Esophagus (tissue), 2 donors: ENCODE results near the gene ELMOD1. TPM values are rescaled to one million over a fixed set of nuclear protein-coding genes. Genes with fewer than 3 reads are reported as not detected.

Experiments
- H3K27ac ChIP-seq, 2 donors: one replicate each; pipeline ENCODE4 v1.5.1; 2013; ENCODE audit warnings: low read depth in 2 of 2, mild to moderate bottlenecking in 2 of 2, inconsistent platforms in 1 of 2, low read length in 1 of 2, moderate library complexity in 1 of 2
- H3K27me3 ChIP-seq, 2 donors: one replicate each; pipeline ENCODE4 v1.6.1; 2013; ENCODE audit warnings: low read length in 2 of 2, control low read depth in 1 of 2, mild to moderate bottlenecking in 1 of 2; ENCODE audit not compliant: insufficient read depth in 2 of 2, control insufficient read depth in 1 of 2
- H3K36me3 ChIP-seq, 2 donors: one replicate each; pipeline ENCODE4 v1.6.1; 2013; ENCODE audit warnings: low read length in 1 of 2; ENCODE audit not compliant: control insufficient read depth in 2 of 2, insufficient read depth in 2 of 2
- H3K4me1 ChIP-seq, 2 donors: one replicate each; pipeline ENCODE4 v1.6.1; 2013; ENCODE audit warnings: low read length in 1 of 2; ENCODE audit not compliant: control insufficient read depth in 2 of 2, insufficient read depth in 2 of 2
- H3K4me3 ChIP-seq, 2 donors: one replicate each; pipeline ENCODE4 v1.5.1; 2013; ENCODE audit warnings: low read length in 2 of 2, mild to moderate bottlenecking in 2 of 2, low read depth in 1 of 2, moderate library complexity in 1 of 2
- H3K9me3 ChIP-seq, 2 donors: one replicate each; pipeline ENCODE4 v1.6.1; 2013; ENCODE audit warnings: mild to moderate bottlenecking in 2 of 2, low read depth in 1 of 2, low read length in 1 of 2, moderate library complexity in 1 of 2; ENCODE audit not compliant: control insufficient read depth in 2 of 2, insufficient read depth in 1 of 2
- WGBS, 2 donors: extraction: QIAGEN DNeasy Blood & Tissue Kit; methylation state at CpG; one replicate each; pipeline ENCODE4 v1.1.7; 2013; 5-methylcytosine and 5-hydroxymethylcytosine counted together
- polyA plus RNA-seq, 2 donors: library from polyadenylated mRNA; stranded (reverse); fragments of 200-250 nt; gene quantifications; one replicate each; pipeline ENCODE4 v1.2.3, GENCODE V29; 2013
- donor health status: healthy with polysubstance abuse.
- donor health status: Bipolar disorder and iron deficiency.

The ELMOD1 gene
- polyA plus RNA-seq, 2 donors, result 0.02 TPM; not detected in 1

DNA sequence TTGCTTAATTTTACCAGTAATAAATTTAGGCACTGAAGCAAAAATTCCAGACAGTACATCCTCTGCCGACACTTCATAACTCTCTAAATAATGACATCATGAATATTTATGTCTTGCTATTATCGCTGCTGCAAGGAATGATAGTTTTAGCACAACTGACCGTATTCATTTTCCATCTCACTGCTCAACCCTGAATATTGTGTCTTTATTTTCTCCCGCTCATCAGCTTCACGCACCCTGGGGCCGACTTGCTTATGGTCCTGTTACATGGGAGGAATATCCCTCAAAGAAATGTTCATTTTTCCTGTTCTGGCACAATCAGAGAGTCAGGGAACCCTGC lies 87.7 kb downstream of the ELMOD1 start:
- Histone ChIP-seq H3K36me3 (no peaks in the 10 kb centered on the region), H3K9me3 (no peaks in the 10 kb centered on the region), H3K4me3 (no peak overlapping the region), H3K27me3 (no peaks in the 10 kb centered on the region), H3K27ac (no peak overlapping the region), H3K4me1 (no peaks in the 10 kb centered on the region)
- 70 to 84% methylated on average over 6 of the region's 6 CpGs for WGBS, 2 donors

DNA sequence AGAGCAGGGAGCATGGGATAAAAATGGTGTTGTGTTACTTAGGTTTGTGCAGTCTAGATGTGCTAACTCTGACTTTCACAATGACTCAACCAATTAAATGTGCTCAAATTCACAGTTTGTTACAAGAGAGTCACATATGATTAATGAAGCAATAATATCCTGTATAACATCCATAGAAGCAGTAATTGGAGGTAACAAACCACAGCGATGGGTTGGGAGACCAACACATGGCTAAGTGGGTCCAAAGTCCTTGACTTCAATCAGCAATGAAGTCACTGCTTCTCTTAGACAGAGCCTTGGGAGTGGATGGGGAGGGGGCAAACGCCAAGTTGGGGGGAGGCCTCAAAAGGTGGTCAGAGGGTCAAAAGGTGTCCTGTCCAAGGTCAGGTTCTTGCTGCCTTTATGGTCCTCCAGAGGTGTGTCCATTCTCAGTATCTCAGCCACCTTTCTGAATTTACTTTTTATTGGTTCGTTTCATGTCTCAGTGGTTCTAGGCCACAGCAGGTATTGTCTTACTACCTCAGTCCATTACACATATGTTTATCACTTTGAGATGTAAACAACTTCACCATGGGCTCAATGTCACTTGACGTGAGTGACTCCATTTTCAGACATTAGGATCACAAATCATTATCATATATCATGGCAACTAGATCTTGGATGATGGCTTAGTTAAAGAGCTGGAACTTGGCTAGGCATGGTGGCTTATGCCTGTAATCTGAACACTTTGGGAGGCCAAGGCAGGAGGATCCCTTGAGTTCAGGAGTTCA lies 88.5 kb downstream of the ELMOD1 start:
- Histone ChIP-seq H3K27me3 (no peaks in the 10 kb centered on the region), H3K4me3 (no peak overlapping the region), H3K36me3 (no peaks in the 10 kb centered on the region), H3K4me1 (no peaks in the 10 kb centered on the region), H3K27ac (no peak overlapping the region), H3K9me3 (no peaks in the 10 kb centered on the region)
- 74 to 85% methylated on average over 4 of the region's 4 CpGs for WGBS, 2 donors

DNA sequence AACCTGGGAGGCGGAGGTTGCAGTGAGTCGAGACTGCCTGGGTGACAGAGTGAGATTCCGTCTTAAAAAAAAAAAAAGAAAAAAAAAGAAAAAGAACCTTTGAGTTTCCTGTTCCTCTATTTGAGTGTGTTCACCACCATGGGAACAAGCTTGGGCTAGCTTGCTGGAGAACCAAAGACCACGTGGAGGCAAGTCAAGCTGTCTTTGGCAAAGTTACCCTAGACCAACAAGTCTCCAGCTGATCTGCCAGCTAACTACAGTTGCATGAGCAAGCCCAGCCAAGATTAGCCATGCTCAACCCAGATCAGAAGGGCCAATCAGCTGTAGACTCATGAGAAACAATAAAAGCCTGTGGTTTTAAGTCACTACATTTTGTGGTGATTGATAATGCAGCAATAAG lies 91.2 kb downstream of the ELMOD1 start:
- Histone ChIP-seq H3K4me1 (no peaks in the 10 kb centered on the region), H3K27me3 (no peaks in the 10 kb centered on the region), H3K27ac (no peak overlapping the region), H3K9me3 (no peaks in the 10 kb centered on the region), H3K36me3 (no peaks in the 10 kb centered on the region), H3K4me3 (no peak overlapping the region)
- WGBS, 2 donors, result 58 to 74% methylated on average over 4 of the region's 4 CpGs

DNA sequence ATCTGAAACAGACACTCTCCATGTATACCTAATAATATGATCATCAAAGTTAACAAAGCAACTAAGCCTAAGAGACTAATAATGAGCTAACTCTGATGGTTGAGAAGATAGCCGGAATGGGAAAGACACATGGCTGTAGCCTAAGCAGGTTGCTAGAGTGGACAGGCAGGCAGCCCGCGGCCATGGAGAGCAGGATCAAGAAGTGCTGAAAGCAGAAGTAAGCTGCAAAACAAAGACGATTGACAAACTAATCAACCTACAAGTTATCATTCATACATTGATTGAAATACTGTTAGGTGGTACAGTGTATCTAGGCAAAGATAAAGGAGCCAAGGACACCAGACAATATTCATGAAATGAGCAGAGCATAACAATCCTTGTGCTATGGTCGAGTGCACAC lies 91.6 kb downstream of the ELMOD1 start:
- Histone ChIP-seq H3K4me1 (no peaks in the 10 kb centered on the region), H3K27me3 (no peaks in the 10 kb centered on the region), H3K4me3 (no peak overlapping the region), H3K9me3 (no peaks in the 10 kb centered on the region), H3K27ac (no peak overlapping the region), H3K36me3 (no peaks in the 10 kb centered on the region)
- 74 to 75% methylated on average over 5 of the region's 5 CpGs for WGBS, 2 donors

GRCh38 chr11:107683061-107683460 lies 92.1 kb downstream of the ELMOD1 start:
- no peaks in the 10 kb centered on the region for H3K4me1 ChIP-seq

DNA sequence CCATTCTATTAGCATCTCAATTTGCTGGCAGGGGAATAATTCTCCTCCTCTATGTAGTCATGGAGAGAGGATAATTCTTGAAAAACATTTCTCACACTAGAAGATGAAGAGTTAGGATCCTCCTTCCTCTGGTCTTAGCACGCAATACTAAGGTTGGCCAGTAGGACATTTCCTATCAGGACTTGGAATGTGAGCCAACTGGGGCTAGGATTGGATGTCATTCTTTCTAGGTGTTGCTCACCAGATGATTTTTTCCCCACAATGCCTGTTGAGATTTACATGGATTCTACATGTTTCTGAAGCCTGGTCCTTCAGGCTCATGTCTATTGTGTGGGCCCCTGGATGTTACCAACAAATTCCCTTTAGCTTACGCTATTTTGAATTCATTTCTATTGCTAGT lies 92.9 kb downstream of the ELMOD1 start:
- no peaks in the 10 kb centered on the region for H3K36me3 ChIP-seq
- no peaks in the 10 kb centered on the region for H3K9me3 ChIP-seq
- no peak overlapping the region for H3K4me3 ChIP-seq
- no peaks in the 10 kb centered on the region for H3K27me3 ChIP-seq
- no peaks in the 10 kb centered on the region for H3K4me1 ChIP-seq
- no peak overlapping the region for H3K27ac ChIP-seq
- 94 to 100% methylated on average over 2 of the region's 2 CpGs for WGBS, 2 donors

More at GRCh38 chr11:107683061-107683460, 92.1 kb downstream of the ELMOD1 start:
- H3K36me3 ChIP-seq, result no peaks in the 10 kb centered on the region
- WGBS, 2 donors, result 69 to 80% methylated on average over 2 of the region's 2 CpGs
- no peaks in the 10 kb centered on the region for H3K27me3 ChIP-seq
- no peak overlapping the region for H3K4me3 ChIP-seq
- no peak overlapping the region for H3K27ac ChIP-seq
- no peaks in the 10 kb centered on the region for H3K9me3 ChIP-seq

DNA sequence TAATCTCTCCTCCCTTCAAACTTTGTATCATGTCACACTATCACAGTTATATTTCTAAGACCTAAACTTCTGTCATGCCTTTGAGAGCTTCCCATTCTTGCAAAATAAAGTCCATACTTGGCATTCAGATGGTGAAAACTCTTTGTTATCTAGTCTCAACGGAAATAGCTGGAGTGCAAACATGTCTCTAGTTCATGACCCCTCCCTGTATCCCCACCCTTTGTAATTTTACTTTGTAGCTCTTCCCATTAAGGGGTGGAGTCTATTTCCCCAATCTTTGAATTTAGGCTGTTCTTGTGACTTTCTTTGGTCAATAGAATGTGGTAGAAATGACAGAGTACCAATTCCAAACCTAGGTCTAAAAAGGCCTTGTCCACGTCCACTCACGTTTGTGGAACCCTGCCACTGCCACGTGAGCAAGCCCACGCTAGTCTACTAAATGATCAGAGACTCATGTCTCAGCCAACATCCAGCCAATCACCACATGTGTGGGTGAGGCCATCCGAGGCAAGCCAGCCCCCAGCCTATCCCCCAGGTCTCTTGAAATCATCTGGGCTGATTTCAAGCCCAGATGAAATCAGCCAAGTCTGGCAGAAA lies 97.5 kb downstream of the ELMOD1 start:
- Histone ChIP-seq H3K9me3 (no peaks in the 10 kb centered on the region), H3K4me3 (no peak overlapping the region)
- WGBS, 2 donors, result 53 to 60% methylated on average over 6 of the region's 6 CpGs

GRCh38 chr11:107689317-107690202 lies 98.6 kb downstream of the ELMOD1 start:
- no peaks in the 10 kb centered on the region for H3K9me3 ChIP-seq
- no peaks in the 10 kb centered on the region for H3K36me3 ChIP-seq
- no peaks in the 10 kb centered on the region for H3K4me1 ChIP-seq
- H3K27ac ChIP-seq, result no peak overlapping the region
- 42 to 44% methylated on average over 11 of the region's 11 CpGs for WGBS, 2 donors
- H3K27me3 ChIP-seq, result no peaks in the 10 kb centered on the region
- H3K4me3 ChIP-seq, result no peak overlapping the region

More for the DNA sequence above, 97.5 kb downstream of the ELMOD1 start:
- H3K27ac ChIP-seq, result no peak overlapping the region
- H3K4me1 ChIP-seq, result no peaks in the 10 kb centered on the region
- no peaks in the 10 kb centered on the region for H3K27me3 ChIP-seq
- no peaks in the 10 kb centered on the region for H3K36me3 ChIP-seq

DNA sequence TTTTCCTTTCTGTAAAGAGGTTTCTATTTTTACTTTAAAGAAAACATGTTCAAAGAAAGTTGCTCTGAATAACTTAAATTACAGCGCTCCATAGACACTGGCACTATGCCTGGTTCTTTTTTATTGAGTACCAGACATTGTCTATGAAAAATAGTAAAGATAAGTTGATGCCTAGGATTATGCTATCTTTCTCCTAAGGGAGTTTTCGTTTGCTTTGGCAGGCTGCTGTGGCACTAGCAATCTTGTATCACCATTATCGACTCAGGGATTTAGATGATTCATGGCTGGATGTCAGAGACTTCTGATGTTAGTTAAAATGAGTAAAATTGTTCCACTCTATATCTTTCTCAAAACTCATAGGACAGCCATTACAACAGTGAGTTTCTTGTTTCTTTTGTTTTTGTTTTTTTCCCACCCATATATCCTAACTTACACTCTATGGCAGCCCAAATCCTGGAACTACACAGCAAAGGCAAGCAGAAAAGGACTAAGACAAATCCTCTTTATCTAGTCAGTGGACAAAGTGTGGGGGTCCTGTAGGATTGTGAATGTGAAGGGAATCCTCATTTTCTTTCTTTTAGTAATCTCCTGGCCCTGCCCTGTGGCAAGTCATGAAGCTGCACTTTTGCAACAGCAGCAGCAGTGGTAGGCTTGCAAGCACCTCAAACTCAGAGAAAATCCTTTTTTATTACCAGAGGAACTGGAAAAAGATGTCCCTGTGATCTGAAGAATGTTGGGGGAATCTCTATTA lies 100.2 kb downstream of the ELMOD1 start:
- WGBS, 2 donors, result 20 to 21% methylated on average over 3 of the region's 3 CpGs
- Histone ChIP-seq H3K4me1 (no peaks in the 10 kb centered on the region), H3K36me3 (no peaks in the 10 kb centered on the region), H3K27ac (no peak overlapping the region), H3K4me3 (no peak overlapping the region), H3K9me3 (no peaks in the 10 kb centered on the region), H3K27me3 (no peaks in the 10 kb centered on the region)
